NCI-H1417 (cell line): ENCODE measurements around the gene MAGI2.
A peak's percentile ranks its signal among the peaks of the same experiment; 100 is the strongest.

Experiments
- DNase-seq, 3 experiments: peaks; one replicate each; lab custom pipeline; 2025; lab: John Stamatoyannopoulos, UW

Gene MAGI2

GRCh38 chr7:78083476-78084120 is 1369.9 kb downstream of the MAGI2 start:
- no peak for DNase-seq

- DNase-seq: no peak
These were observed 1370.9 kb downstream of the MAGI2 start for GRCh38 chr7:78082556-78082955.

- no peak for DNase-seq
These were observed 1371.6 kb downstream of the MAGI2 start for GRCh38 chr7:78081888-78082287.

- no peak for DNase-seq
These were observed 1372.1 kb downstream of the MAGI2 start for GRCh38 chr7:78081344-78081743.

GRCh38 chr7:78080811-78081210 is 1372.7 kb downstream of the MAGI2 start:
- no peak for DNase-seq

- DNase-seq: no peak
These were observed 1373.2 kb downstream of the MAGI2 start for GRCh38 chr7:78080241-78080640.

- peak in 1 of 3 experiments; percentile 84 for DNase-seq
These were observed 1378.8 kb downstream of the MAGI2 start for GRCh38 chr7:78074713-78075112.

- DNase-seq: peak; percentile 72 to 91 (median 84)
These were observed 1379.7 kb downstream of the MAGI2 start for GRCh38 chr7:78073609-78074382.

GRCh38 chr7:78072201-78072590 is 1381.3 kb downstream of the MAGI2 start:
- DNase-seq: no peak

GRCh38 chr7:78071491-78072200 is 1381.8 kb downstream of the MAGI2 start:
- no peak for DNase-seq

GRCh38 chr7:78066599-78066998 is 1386.9 kb downstream of the MAGI2 start:
- DNase-seq: no peak

GRCh38 chr7:78063758-78064157 is 1389.7 kb downstream of the MAGI2 start:
- no peak for DNase-seq

- DNase-seq: peak in 1 of 3 experiments; percentile 17
These were observed 1391.3 kb downstream of the MAGI2 start for GRCh38 chr7:78062214-78062613.

GRCh38 chr7:78057571-78057970 is 1395.9 kb downstream of the MAGI2 start:
- DNase-seq: no peak

- no peak for DNase-seq
These were observed 1397.9 kb downstream of the MAGI2 start for GRCh38 chr7:78055599-78055998.

- peak; percentile 24 to 55 (median 43) for DNase-seq
These were observed 1398.4 kb downstream of the MAGI2 start for GRCh38 chr7:78055001-78055573.

- DNase-seq: peak in 1 of 3 experiments; percentile 12
These were observed 1401.4 kb downstream of the MAGI2 start for GRCh38 chr7:78052112-78052511.

GRCh38 chr7:78047800-78048199 is 1405.7 kb downstream of the MAGI2 start:
- DNase-seq: no peak

GRCh38 chr7:78043159-78043558 is 1410.3 kb downstream of the MAGI2 start:
- no peak for DNase-seq

GRCh38 chr7:78041423-78041822 is 1412.0 kb downstream of the MAGI2 start:
- DNase-seq: no peak

GRCh38 chr7:78039790-78040776 is 1413.4 kb downstream of the MAGI2 start:
- DNase-seq: peak in 1 of 3 experiments; percentile 51
